ENCODE results near the gene ZXDC.
A peak's percentile ranks its signal among the peaks of the same experiment; 100 is the strongest.

Gene ZXDC

GRCh38 chr3:126451511-126451910, 24.2 kb downstream of the ZXDC start:
- Histone ChIP-seq H3K36me3 (peaks cover 6% of the 10 kb centered on the region; the same call in 1 of the 2 replicates), H3K4me3 (ENCODE audit: low read depth, low read length) (no peak overlapping the region), H3K4me1 (no peaks in the 10 kb centered on the region), H3K27me3 (no peaks in the 10 kb centered on the region), H3K9me3 (no peaks in the 10 kb centered on the region)
- TF ChIP-seq, protein P1, sequence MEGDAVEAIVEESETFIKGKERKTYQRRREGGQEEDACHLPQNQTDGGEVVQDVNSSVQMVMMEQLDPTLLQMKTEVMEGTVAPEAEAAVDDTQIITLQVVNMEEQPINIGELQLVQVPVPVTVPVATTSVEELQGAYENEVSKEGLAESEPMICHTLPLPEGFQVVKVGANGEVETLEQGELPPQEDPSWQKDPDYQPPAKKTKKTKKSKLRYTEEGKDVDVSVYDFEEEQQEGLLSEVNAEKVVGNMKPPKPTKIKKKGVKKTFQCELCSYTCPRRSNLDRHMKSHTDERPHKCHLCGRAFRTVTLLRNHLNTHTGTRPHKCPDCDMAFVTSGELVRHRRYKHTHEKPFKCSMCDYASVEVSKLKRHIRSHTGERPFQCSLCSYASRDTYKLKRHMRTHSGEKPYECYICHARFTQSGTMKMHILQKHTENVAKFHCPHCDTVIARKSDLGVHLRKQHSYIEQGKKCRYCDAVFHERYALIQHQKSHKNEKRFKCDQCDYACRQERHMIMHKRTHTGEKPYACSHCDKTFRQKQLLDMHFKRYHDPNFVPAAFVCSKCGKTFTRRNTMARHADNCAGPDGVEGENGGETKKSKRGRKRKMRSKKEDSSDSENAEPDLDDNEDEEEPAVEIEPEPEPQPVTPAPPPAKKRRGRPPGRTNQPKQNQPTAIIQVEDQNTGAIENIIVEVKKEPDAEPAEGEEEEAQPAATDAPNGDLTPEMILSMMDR (IDR thresholded peaks at IDR 0.05; ENCODE audit: low read depth, low read length) = no peak
- no peak for DNase-seq

DNA sequence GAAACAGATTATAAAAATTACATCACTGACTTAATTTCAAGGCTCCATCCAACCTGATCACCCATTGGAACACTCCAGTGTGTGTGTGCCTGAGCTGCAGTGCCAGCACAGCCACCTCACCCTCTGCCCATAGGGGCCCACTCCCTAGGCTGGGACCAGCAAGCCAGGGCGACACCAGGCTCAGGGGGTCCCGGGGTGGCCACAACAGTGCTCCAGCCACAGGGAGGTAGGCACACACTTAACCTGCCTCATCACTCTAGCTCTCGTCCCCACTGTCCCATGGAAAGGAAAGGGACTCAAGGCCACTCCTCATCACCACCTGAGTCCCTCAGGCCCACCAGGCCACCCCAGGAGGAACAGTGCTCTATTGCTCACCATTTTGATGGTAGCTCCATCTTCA, 24.9 kb downstream of the ZXDC start:
- no peak overlapping the region for H3K4me3 ChIP-seq (ENCODE audit: low read depth, low read length)
- peak; percentile 1 for DNase-seq
- no peaks in the 10 kb centered on the region for H3K27me3 ChIP-seq
- no peaks in the 10 kb centered on the region for H3K4me1 ChIP-seq
- peaks cover 6% of the 10 kb centered on the region; the same call in 1 of the 2 replicates for H3K36me3 ChIP-seq
- TF ChIP-seq, protein P1 (IDR thresholded peaks at IDR 0.05; ENCODE audit: low read depth, low read length) = no peak
- no peaks in the 10 kb centered on the region for H3K9me3 ChIP-seq

- Histone ChIP-seq H3K36me3 (peaks cover 6% of the 10 kb centered on the region; the same call in 1 of the 2 replicates), H3K4me1 (no peaks in the 10 kb centered on the region), H3K27me3 (no peaks in the 10 kb centered on the region), H3K4me3 (ENCODE audit: low read depth, low read length) (no peak overlapping the region), H3K9me3 (no peaks in the 10 kb centered on the region)
- DNase-seq = peak; percentile 4
- TF ChIP-seq, protein P1 (IDR thresholded peaks at IDR 0.05; ENCODE audit: low read depth, low read length) = no peak
Measured at GRCh38 chr3:126450219-126450618, 25.5 kb downstream of the ZXDC start.

- H3K36me3 ChIP-seq = peaks cover 6% of the 10 kb centered on the region; the same call in 1 of the 2 replicates
- H3K27me3 ChIP-seq = no peaks in the 10 kb centered on the region
- no peaks in the 10 kb centered on the region for H3K4me1 ChIP-seq
- TF ChIP-seq, protein P1 (IDR thresholded peaks at IDR 0.05; ENCODE audit: low read depth, low read length) = no peak
- DNase-seq = peak; percentile 1
- no peaks in the 10 kb centered on the region for H3K9me3 ChIP-seq
- no peak overlapping the region for H3K4me3 ChIP-seq (ENCODE audit: low read depth, low read length)
Measured at GRCh38 chr3:126449621-126450051, 26.1 kb downstream of the ZXDC start.

DNA sequence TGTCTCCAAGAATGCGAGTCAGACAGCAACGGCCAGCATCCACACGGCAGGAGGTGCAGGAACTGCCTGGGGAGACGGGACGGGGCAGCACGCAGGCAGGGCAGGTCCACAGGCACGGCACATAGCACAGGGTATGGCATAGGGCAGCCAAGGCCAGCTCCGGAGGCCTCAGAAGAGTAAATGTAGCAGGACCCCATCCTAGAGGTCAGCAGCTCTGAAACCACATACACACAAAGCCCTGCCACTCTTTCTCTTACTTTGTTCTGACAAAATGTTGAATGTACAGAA, 26.9 kb downstream of the ZXDC start:
- no peak for DNase-seq
- H3K36me3 ChIP-seq = peaks cover 6% of the 10 kb centered on the region; the same call in 1 of the 2 replicates
- TF ChIP-seq, protein P1 (IDR thresholded peaks at IDR 0.05; ENCODE audit: low read depth, low read length) = no peak

GRCh38 chr3:126448136-126448892, 27.4 kb downstream of the ZXDC start:
- Histone ChIP-seq H3K27me3 (no peaks in the 10 kb centered on the region), H3K36me3 (peaks cover 6% of the 10 kb centered on the region; the same call in 1 of the 2 replicates), H3K9me3 (no peaks in the 10 kb centered on the region), H3K4me3 (ENCODE audit: low read depth, low read length) (no peak overlapping the region), H3K4me1 (no peaks in the 10 kb centered on the region)
- TF ChIP-seq, protein P1 (IDR thresholded peaks at IDR 0.05; ENCODE audit: low read depth, low read length) = no peak
- DNase-seq = peak; percentile 4

More for the DNA sequence above, 26.9 kb downstream of the ZXDC start:
- Histone ChIP-seq H3K4me1 (no peaks in the 10 kb centered on the region), H3K27me3 (no peaks in the 10 kb centered on the region), H3K4me3 (ENCODE audit: low read depth, low read length) (no peak overlapping the region), H3K9me3 (no peaks in the 10 kb centered on the region)

Measured in BE2C (cell line).